Measurements from ENCODE around the gene SLC25A48.

The SLC25A48 gene

GRCh38 chr5:135861641-135862040 lies 27.2 kb downstream of the SLC25A48 start:
- no peak for DNase-seq

- DNase-seq = no peak
Measured at GRCh38 chr5:135862086-135862485, 27.6 kb downstream of the SLC25A48 start.

GRCh38 chr5:135862744-135863143 lies 28.3 kb downstream of the SLC25A48 start:
- DNase-seq = no peak

GRCh38 chr5:135864503-135865435 lies 30.3 kb downstream of the SLC25A48 start:
- DNase-seq = no peak

- DNase-seq = no peak
Measured at GRCh38 chr5:135866016-135866415, 31.6 kb downstream of the SLC25A48 start.

- no peak for DNase-seq
Measured at GRCh38 chr5:135867599-135867998, 33.1 kb downstream of the SLC25A48 start.

GRCh38 chr5:135868681-135869080 lies 34.2 kb downstream of the SLC25A48 start:
- no peak for DNase-seq

GRCh38 chr5:135869276-135869675 lies 34.8 kb downstream of the SLC25A48 start:
- no peak for DNase-seq

GRCh38 chr5:135869935-135870334 lies 35.5 kb downstream of the SLC25A48 start:
- no peak for DNase-seq

- DNase-seq = no peak
Measured at GRCh38 chr5:135871268-135871915, 36.9 kb downstream of the SLC25A48 start.

GRCh38 chr5:135873831-135874230 lies 39.4 kb downstream of the SLC25A48 start:
- DNase-seq = no peak

- no peak for DNase-seq
Measured at GRCh38 chr5:135874461-135874860, 40.0 kb downstream of the SLC25A48 start.

- DNase-seq = no peak
Measured at GRCh38 chr5:135875567-135875966, 41.1 kb downstream of the SLC25A48 start.

GRCh38 chr5:135876146-135876545 lies 41.7 kb downstream of the SLC25A48 start:
- no peak for DNase-seq

- no peak for DNase-seq
Measured at GRCh38 chr5:135877570-135878155, 43.2 kb downstream of the SLC25A48 start.

GRCh38 chr5:135878156-135878620 lies 43.7 kb downstream of the SLC25A48 start:
- no peak for DNase-seq

GRCh38 chr5:135879591-135879990 lies 45.1 kb downstream of the SLC25A48 start:
- DNase-seq = no peak

GRCh38 chr5:135880278-135880677 lies 45.8 kb downstream of the SLC25A48 start:
- no peak for DNase-seq

- no peak for DNase-seq
Measured at GRCh38 chr5:135880801-135881200, 46.3 kb downstream of the SLC25A48 start.

- no peak for DNase-seq
Measured at GRCh38 chr5:135881244-135881643, 46.8 kb downstream of the SLC25A48 start.

GRCh38 chr5:135881819-135882218 lies 47.4 kb downstream of the SLC25A48 start:
- DNase-seq = no peak

- no peak for DNase-seq
Measured at GRCh38 chr5:135883026-135883425, 48.6 kb downstream of the SLC25A48 start.

GRCh38 chr5:135883441-135883840 lies 49.0 kb downstream of the SLC25A48 start:
- no peak for DNase-seq

- DNase-seq = no peak
Measured at GRCh38 chr5:135885031-135885430, 50.6 kb downstream of the SLC25A48 start.
